Caki2 (cell line): Measurements from ENCODE around the gene SLC8A2. TPM values are rescaled to one million over a fixed set of nuclear protein-coding genes. Genes with fewer than 3 reads are reported as not detected.

Source experiments
- DNase-seq: peaks from one replicate; pipeline ENCODE4 v3.0.0-alpha.2; 2015; ENCODE audit warnings: low read depth
- in situ Hi-C: cut with HindIII; loops from 2 replicates; pipeline ENCODE4 v1.10.0; 2016; ENCODE audit warnings: low sequenced_read_pairs, low pct_unique_long_range_greater_than_20kb, mixed read lengths
- total RNA-seq: library from RNA; depleted of rRNA; stranded (reverse); fragments of >200 nt; shearing (Covaris generic); gene quantifications from 2 replicates; pipeline ENCODE4 v1.2.3, GENCODE V29; 2014; ENCODE audit warnings: low replicate concordance; rRNA removed

The SLC8A2 gene
- total RNA-seq: not detected in 2 replicates

GRCh38 chr19:47471733-47472457 is at the start of gene SLC8A2:
Gene SLC8A2, minus strand, starts transcription at chr19:47471893. Its CDS starts 5,490 bp downstream, at chr19:47466403.
- in situ Hi-C loops: no loop called here
- DNase-seq: peak; percentile 90

- no peak for DNase-seq
- in situ Hi-C loops: no loop called here
Measured at GRCh38 chr19:47520839-47521238, 49.1 kb upstream of the SLC8A2 start.

- in situ Hi-C loops: no loop called here
Measured at GRCh38 chr19:47520343-47520806, 48.7 kb upstream of the SLC8A2 start.

GRCh38 chr19:47518854-47519253 is 47.2 kb upstream of the SLC8A2 start:
- no peak for DNase-seq
- in situ Hi-C loops: no loop called here

More at GRCh38 chr19:47520343-47520806, 48.7 kb upstream of the SLC8A2 start:
- no peak for DNase-seq

GRCh38 chr19:47518139-47518538 is 46.4 kb upstream of the SLC8A2 start:
- in situ Hi-C loops: no loop called here
- no peak for DNase-seq

GRCh38 chr19:47514869-47515588 is 43.3 kb upstream of the SLC8A2 start, which contains the start of gene NAPA:
Gene NAPA, minus strand, starts transcription at chr19:47515063. Its CDS starts 123 bp downstream, at chr19:47514940.
- in situ Hi-C loops: no loop called here
- DNase-seq: peak; percentile 100

GRCh38 chr19:47514151-47514868 is 42.6 kb upstream of the SLC8A2 start:
- DNase-seq: no peak
- in situ Hi-C loops: no loop called here

GRCh38 chr19:47512948-47513319 is 41.2 kb upstream of the SLC8A2 start:
- in situ Hi-C loops: no loop called here
- DNase-seq: no peak

- DNase-seq: peak; percentile 59
- in situ Hi-C loops: no loop called here
Measured at GRCh38 chr19:47512183-47512947, 40.7 kb upstream of the SLC8A2 start.

GRCh38 chr19:47511681-47512080 is 40.0 kb upstream of the SLC8A2 start:
- in situ Hi-C loops: no loop called here

GRCh38 chr19:47511128-47511517 is 39.4 kb upstream of the SLC8A2 start:
- DNase-seq: no peak
- in situ Hi-C loops: no loop called here

More at GRCh38 chr19:47511681-47512080, 40.0 kb upstream of the SLC8A2 start:
- DNase-seq: no peak

GRCh38 chr19:47510516-47511127 is 38.9 kb upstream of the SLC8A2 start:
- in situ Hi-C loops: no loop called here
- DNase-seq: no peak

GRCh38 chr19:47509973-47510372 is 38.3 kb upstream of the SLC8A2 start:
- in situ Hi-C loops: no loop called here
- no peak for DNase-seq

- in situ Hi-C loops: no loop called here
- no peak for DNase-seq
Measured at GRCh38 chr19:47509170-47509847, 37.6 kb upstream of the SLC8A2 start.

- no peak for DNase-seq
- in situ Hi-C loops: no loop called here
Measured at GRCh38 chr19:47508721-47509120, 37.0 kb upstream of the SLC8A2 start.

- in situ Hi-C loops: no loop called here
- DNase-seq: no peak
Measured at GRCh38 chr19:47507924-47508553, 36.3 kb upstream of the SLC8A2 start.

- in situ Hi-C loops: no loop called here
- no peak for DNase-seq
Measured at GRCh38 chr19:47507012-47507411, 35.3 kb upstream of the SLC8A2 start.
